TTC549 (cell line): ENCODE measurements around the gene FOXD4L6.
"Not testable (repeated sequence)": the region's sequence is repeated elsewhere in the genome, so short reads cannot be mapped to it uniquely, and the experiment has no call there.

Experiments used
- FAIRE-seq: peaks from 2 replicates; lab custom pipeline; 2012; peaks lifted over from hg19 to GRCh38; lab: Jason Lieb, UNC

Gene FOXD4L6

GRCh38 chr9:41128581-41128980 lies at the start of gene FOXD4L6:
TSS of gene FOXD4L6 (minus strand) at chr9:41128681. CDS start at chr9:41128383, 298 bp downstream.
- FAIRE-seq = not testable (repeated sequence)

GRCh38 chr9:41174994-41175393 lies 46.5 kb upstream of the FOXD4L6 start:
- FAIRE-seq = not testable (repeated sequence)

GRCh38 chr9:41150116-41150515 lies 21.6 kb upstream of the FOXD4L6 start:
- not testable (repeated sequence) for FAIRE-seq

GRCh38 chr9:41141878-41142277 lies 13.4 kb upstream of the FOXD4L6 start:
- not testable (repeated sequence) for FAIRE-seq

DNA sequence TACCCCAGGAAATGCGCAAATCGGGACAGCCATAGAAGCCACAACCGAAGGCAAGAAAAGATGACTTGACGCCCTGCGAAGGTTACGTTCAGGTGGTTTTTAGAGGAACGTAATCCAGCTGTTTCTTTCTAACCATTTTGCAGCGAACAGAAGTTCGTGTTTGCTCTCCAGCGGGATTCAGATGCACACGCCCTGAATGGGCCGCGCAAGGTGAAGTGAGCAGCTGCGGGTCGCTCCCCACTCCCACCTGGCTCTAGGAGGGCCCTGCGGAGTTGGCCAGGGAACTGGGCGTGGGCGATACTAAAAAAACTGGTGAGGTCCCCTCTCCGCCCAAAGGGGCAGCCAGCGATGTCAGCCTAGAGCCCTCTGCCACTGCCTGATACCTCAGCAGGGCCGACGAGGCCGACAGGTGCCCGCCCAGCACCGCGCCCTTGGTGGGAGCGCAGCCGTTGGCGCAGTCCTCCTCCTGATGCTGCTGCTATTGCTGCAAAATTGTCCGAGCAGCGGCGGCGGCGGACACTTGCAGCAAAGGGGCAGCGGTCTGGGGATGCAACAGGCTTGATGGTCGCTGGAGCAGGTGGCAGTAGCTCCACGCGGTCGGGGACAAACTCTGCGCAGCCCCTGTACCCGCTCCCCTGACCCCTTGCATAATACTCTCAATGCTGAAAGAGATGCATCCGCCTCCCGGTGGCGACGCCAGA lies 1.6 kb downstream of the FOXD4L6 start:
- not testable (repeated sequence) for FAIRE-seq

DNA sequence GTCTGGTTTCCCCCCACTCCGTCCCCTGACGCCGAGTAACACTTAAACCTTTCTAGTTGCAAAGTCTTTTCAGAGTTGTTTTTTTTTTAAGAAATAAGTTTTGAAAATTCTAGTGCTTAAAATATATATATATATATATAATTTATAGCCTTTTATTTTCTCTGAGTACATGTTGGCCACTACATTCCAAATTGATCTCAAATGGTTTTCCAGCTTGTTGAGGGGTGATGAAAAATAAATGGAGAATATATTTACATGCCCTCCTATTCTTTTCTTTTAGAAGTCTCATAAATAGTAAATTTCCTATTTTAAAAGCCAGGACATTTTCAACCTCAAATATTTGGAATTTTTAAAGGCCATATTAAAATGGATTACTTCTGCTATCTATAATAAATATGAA lies 2.5 kb downstream of the FOXD4L6 start:
- not testable (repeated sequence) for FAIRE-seq

DNA sequence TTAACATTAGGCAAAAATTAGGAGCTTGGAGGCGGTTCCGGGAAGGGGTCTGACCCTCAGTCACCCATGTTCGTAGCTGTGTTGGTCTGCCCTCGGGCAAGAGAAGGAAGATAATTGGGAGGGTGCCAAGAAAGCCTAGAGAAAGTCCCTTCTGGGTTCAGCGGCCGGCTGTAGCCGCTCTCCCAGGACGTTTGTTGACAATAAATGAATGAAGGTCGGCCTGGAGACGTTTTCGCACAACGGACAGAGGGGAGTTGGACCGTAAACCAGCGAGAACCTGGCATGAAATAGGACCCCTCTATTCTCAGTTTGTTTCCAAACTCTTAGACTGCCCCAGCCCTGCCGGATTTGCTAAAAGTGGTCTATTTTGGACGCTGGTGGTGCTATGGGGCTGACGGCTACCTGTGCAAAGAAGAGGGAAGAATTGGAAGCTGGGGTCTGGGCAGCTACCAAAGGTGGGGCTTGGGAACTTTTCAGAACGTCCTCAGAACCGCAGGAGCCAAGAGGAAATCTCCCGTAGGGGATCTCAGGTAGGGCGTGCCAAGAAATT lies 3.3 kb downstream of the FOXD4L6 start:
- not testable (repeated sequence) for FAIRE-seq

- FAIRE-seq = not testable (repeated sequence)
Observed at GRCh38 chr9:41124250-41125108, 4.0 kb downstream of the FOXD4L6 start.

DNA sequence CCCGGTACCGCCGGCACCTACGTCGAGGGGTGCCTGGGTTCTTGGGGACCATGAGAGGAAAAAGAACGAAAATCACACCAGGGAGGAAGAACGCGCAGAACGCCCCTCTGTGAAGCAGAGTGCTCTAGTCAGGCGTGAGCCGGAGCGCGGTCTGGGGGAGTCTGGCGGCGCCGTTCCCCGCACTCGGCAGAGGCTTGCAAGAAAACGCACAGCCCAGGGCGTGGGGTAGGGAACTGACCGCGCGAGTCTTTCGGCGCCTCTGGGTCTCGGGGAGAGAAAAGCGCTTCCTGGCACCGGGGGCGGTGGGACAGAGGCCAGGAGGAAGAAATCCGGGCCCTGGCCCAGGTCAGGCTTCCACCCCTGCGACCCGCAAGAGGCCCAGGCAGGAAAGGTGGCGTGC lies 4.7 kb downstream of the FOXD4L6 start:
- FAIRE-seq = not testable (repeated sequence)

DNA sequence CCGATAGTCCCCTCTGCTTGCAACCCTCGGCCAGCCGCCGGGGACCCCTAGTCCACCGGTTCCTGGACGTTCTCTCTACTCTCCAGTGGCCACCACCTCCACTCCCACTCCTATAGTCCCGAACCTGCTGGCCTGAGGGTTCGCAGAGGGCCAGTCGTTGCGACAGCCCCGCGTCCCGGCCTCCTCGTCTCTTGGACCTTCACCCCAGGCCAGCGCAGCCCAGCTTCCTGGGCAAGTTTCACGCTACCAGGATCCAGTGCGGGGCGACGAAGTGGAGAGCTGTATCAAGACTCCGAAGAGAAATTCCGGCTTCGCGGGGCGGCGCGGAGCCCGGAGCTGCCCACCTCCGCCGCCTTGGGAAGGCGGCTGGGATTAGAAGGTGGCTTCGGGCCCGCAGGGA lies 5.1 kb downstream of the FOXD4L6 start:
- FAIRE-seq = not testable (repeated sequence)

DNA sequence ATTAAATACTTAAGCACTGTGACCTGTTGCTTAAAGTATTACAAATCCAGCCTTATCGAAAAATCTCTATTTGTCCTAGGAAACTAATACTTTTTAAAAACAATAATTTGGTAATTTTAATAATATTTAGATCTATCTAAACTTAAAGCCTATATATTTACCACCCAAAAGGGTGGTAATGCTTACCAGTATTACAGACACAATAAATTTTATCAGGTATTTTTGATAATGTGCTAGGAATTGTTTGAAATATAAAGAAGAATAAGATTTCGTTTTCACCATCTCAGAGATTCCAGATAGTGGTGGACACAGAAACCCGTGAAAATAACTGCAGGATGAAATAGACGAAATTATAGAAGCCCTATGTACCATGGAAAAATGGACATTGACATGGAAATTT lies 7.8 kb downstream of the FOXD4L6 start:
- not testable (repeated sequence) for FAIRE-seq

GRCh38 chr9:41119719-41120118 lies 8.8 kb downstream of the FOXD4L6 start:
- not testable (repeated sequence) for FAIRE-seq

DNA sequence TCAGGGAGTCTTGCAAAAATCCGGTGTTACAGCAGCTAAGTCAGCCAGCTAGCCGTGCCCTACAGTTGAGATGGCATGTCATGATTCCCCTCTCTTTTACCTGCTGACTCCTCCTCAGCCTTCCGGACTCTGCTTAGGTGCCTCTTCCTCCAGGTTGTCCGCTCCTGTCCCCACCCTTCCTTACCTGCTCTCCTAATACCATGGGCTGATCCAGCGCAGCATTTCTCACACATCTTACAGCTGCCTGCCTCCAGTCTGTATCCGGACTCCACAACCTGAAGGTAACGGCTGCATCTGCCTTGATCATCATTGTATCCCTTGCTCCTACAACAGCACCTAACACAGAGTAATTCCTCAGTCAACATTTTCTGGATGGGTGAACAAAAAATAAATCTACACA lies 9.2 kb downstream of the FOXD4L6 start:
- FAIRE-seq = not testable (repeated sequence)

DNA sequence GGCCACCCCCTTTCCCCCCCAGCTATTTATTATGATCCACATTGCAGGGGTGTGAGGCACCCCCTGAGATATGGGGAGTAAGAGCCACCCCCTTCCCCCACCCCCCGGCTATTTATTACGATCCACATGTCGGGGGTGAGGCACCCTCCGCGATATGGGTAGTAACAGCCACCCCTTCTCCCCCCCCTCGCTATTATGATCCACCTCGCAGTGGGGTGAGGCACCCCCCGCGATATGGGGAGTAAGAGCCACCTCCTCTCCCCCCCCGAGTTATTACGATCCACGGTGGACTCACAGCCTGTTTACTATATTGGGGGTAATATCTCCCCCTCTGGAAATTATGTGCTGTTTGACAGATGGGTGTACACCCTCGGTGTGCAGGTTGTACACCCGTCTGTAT lies 15.1 kb downstream of the FOXD4L6 start:
- FAIRE-seq = not testable (repeated sequence)

DNA sequence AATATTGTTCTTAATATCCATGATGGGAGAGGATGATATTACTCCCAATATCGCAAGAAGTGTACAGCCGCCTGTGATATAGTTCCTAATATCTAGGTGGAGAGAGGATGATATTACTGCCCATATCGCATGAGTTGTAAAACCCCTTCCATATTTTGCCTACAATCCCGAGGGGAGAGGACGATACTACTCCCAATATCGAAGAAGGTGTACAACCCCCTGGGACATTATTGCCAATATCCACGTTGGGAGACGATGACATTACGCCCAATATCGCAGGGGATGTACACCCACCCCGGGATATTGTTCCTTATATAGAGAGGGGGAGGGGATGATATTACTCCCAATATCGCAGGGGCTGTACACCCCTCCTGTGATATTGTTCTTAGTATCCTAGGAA lies 17.1 kb downstream of the FOXD4L6 start:
- FAIRE-seq = not testable (repeated sequence)

DNA sequence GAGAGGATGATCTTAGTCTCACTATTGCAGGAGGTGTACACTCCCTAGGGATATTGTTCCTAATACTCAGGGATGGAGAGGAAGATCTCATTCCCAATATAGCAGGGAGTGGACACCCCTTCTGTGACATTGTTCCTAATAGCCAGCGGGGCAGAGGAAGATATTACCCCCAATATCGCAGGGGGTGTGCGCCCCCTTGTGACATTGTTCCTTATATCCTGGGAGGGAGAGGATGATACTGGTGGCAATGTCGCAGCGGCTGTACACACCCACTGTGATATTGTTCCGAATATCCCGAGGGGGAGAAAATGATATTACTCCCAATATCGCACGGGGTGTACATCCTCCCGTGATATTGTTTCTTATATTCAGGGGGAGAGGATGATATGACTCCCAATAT lies 17.6 kb downstream of the FOXD4L6 start:
- not testable (repeated sequence) for FAIRE-seq

GRCh38 chr9:41109253-41109652 lies 19.2 kb downstream of the FOXD4L6 start:
- FAIRE-seq = not testable (repeated sequence)

GRCh38 chr9:41108816-41109215 lies 19.7 kb downstream of the FOXD4L6 start:
- FAIRE-seq = not testable (repeated sequence)

GRCh38 chr9:41106472-41107116 lies 21.9 kb downstream of the FOXD4L6 start:
- FAIRE-seq = not testable (repeated sequence)

GRCh38 chr9:41105557-41106253 lies 22.8 kb downstream of the FOXD4L6 start:
- not testable (repeated sequence) for FAIRE-seq

DNA sequence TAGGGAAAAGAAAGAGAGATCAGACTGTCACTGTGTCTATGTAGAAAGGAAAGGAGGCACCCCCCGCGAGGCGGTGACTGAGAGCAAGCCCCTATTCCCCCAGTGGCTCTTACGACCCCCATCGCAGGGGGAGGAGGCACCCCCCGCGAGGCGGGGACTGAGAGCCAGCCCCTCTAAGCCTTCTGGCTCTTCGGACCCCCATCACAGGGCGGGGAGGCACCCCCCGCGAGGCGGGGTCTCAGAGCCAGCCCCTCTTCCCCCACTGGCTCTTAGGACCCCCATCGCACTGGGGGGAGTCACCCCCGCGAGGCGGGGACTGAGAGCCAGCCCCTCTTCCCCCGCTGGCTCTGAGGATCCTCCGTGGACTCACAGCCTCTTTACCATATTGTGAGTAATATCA lies 23.9 kb downstream of the FOXD4L6 start:
- not testable (repeated sequence) for FAIRE-seq

DNA sequence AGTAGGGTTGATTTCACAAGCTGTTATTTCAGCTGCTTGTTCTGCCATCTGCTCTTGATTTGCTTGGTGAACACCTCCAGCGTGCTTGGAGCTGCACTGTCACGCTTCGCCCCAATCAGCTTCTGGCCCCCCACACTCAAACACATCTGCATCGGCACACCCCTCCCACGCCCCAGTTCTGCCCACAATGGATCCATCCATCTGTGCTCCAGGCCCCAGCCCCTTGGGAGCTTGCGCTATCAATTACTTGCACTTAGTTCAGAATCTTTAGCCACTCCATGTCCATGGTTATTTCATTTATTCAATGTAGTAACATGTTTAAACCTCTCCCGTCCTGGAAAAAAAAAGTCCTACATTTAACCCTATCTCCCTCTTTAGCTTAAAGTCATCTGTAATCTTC lies 28.0 kb downstream of the FOXD4L6 start:
- FAIRE-seq = not testable (repeated sequence)
